IMR-90 (cell line): ENCODE measurements around the gene RBM39.

Experiments used
- BHLHE40 ChIP-seq: fragments of 150-350 bp; IDR thresholded peaks from 2 replicates; pipeline ENCODE4 v1.6.1; 2016; ENCODE audit warnings: mild to moderate bottlenecking, low read depth, low read length
- CEBPB ChIP-seq: IDR thresholded peaks from 2 replicates; pipeline ENCODE4 v1.6.1; 2012; ENCODE audit warnings: low read depth, low read length, improper control_type of control experiment
- FOS ChIP-seq: fragments of 150-350 bp; IDR thresholded peaks from 2 replicates; pipeline ENCODE4 v1.6.1; 2016; ENCODE audit warnings: low read depth, low read length
- MAFK ChIP-seq: IDR thresholded peaks from 2 replicates; pipeline ENCODE4 v1.6.1; 2012; ENCODE audit warnings: low read depth, low read length, improper control_type of control experiment
- MAZ ChIP-seq: IDR thresholded peaks from 2 replicates; pipeline ENCODE4 v1.6.1; 2012; ENCODE audit warnings: low read depth, mild to moderate bottlenecking, low read length, improper control_type of control experiment, moderate library complexity, borderline replicate concordance
- MXI1 ChIP-seq: IDR thresholded peaks from 2 replicates; pipeline ENCODE4 v1.6.1; 2012; ENCODE audit warnings: low read depth, mild to moderate bottlenecking, low read length, moderate library complexity, borderline replicate concordance
- POLR2A ChIP-seq: IDR thresholded peaks from 2 replicates; pipeline ENCODE4 v1.6.1; 2012; ENCODE audit warnings: mild to moderate bottlenecking, low read depth, low read length
- RAD21 ChIP-seq: IDR thresholded peaks from 2 replicates; pipeline ENCODE4 v1.6.1; 2012; ENCODE audit warnings: low read length, improper control_type of control experiment
- RCOR1 ChIP-seq: IDR thresholded peaks from 2 replicates; pipeline ENCODE4 v1.6.1; 2012; ENCODE audit warnings: mild to moderate bottlenecking, low read length, improper control_type of control experiment; ENCODE audit not compliant: insufficient replicate concordance
- RFX5 ChIP-seq: IDR thresholded peaks from 2 replicates; pipeline ENCODE4 v1.8.0; 2012; ENCODE audit warnings: low read depth, mild to moderate bottlenecking, low read length, moderate library complexity
- SMC3 ChIP-seq: fragments of 150-350 bp; IDR thresholded peaks from 2 replicates; pipeline ENCODE4 v1.6.1; 2016; ENCODE audit warnings: low read depth, mild to moderate bottlenecking, antibody characterized with exemption, low read length, moderate library complexity
- TF ChIP-seq, protein P1 (sequence below): conservative IDR thresholded peaks from 2 replicates; pipeline ENCODE4 v1.5.1; 2012; ENCODE audit warnings: mild to moderate bottlenecking, low read depth, low read length, improper control_type of control experiment
- TF ChIP-seq, protein P2 (sequence below): fragments of 150-350 bp; IDR thresholded peaks from 2 replicates; pipeline ENCODE4 v1.6.1; 2016; ENCODE audit warnings: low read depth, mild to moderate bottlenecking, low read length, moderate library complexity, borderline replicate concordance
- TF ChIP-seq, protein P3 (sequence below): fragments of 150-350 bp; IDR thresholded peaks from 2 replicates; pipeline ENCODE4 v1.6.1; 2017; ENCODE audit warnings: mild to moderate bottlenecking, antibody characterized with exemption, low read length, low read depth

DNA sequence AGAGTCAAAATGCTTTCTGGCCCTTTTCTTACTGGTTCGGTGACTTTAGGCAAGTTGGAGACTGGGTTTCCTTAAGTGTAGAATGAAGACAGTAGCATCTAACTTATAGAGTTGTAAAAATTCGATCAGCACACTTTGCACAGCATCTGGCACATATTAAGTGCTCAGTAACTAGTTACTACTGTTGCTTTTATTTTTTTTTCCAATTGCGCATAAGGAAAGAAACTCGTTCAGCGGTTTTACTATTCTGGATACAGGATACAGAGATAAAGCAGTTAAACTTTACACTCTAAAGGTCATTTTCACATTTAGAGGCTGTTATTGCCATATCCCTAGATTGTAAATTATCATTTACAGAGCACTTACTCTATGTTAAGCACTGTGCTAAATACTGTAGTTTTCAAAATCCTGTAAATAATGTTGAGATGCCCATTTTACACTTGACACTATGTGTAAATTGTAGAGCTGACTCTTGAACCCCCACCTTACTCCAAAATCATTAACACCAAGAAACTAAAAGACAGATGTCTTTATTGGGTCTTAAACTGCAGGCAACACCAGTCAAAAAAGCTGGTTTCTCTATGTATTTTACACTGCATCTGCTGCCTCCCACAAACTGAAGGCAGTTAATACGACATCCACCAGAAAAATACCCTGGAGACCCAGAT, 42.0 kb downstream of the RBM39 start:
- TF ChIP-seq, protein P1, sequence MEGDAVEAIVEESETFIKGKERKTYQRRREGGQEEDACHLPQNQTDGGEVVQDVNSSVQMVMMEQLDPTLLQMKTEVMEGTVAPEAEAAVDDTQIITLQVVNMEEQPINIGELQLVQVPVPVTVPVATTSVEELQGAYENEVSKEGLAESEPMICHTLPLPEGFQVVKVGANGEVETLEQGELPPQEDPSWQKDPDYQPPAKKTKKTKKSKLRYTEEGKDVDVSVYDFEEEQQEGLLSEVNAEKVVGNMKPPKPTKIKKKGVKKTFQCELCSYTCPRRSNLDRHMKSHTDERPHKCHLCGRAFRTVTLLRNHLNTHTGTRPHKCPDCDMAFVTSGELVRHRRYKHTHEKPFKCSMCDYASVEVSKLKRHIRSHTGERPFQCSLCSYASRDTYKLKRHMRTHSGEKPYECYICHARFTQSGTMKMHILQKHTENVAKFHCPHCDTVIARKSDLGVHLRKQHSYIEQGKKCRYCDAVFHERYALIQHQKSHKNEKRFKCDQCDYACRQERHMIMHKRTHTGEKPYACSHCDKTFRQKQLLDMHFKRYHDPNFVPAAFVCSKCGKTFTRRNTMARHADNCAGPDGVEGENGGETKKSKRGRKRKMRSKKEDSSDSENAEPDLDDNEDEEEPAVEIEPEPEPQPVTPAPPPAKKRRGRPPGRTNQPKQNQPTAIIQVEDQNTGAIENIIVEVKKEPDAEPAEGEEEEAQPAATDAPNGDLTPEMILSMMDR: no peak
- TF ChIP-seq, protein P2, sequence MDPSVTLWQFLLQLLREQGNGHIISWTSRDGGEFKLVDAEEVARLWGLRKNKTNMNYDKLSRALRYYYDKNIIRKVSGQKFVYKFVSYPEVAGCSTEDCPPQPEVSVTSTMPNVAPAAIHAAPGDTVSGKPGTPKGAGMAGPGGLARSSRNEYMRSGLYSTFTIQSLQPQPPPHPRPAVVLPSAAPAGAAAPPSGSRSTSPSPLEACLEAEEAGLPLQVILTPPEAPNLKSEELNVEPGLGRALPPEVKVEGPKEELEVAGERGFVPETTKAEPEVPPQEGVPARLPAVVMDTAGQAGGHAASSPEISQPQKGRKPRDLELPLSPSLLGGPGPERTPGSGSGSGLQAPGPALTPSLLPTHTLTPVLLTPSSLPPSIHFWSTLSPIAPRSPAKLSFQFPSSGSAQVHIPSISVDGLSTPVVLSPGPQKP: no peak
- TF ChIP-seq RFX5 (no peak), CEBPB (no peak), MAZ (no peak), MXI1 (no peak), SMC3 (no peak), RAD21 (no peak), MAFK (no peak), POLR2A (no peak), FOS (no peak), BHLHE40 (no peak), RCOR1 (no peak)
- TF ChIP-seq, protein P3, sequence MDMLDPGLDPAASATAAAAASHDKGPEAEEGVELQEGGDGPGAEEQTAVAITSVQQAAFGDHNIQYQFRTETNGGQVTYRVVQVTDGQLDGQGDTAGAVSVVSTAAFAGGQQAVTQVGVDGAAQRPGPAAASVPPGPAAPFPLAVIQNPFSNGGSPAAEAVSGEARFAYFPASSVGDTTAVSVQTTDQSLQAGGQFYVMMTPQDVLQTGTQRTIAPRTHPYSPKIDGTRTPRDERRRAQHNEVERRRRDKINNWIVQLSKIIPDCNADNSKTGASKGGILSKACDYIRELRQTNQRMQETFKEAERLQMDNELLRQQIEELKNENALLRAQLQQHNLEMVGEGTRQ: no peak
